BE2C (cell line): Measurements from ENCODE around the gene ELFN1.

Source experiments
- DNase-seq: peaks from one replicate; pipeline ENCODE4 v3.0.0-alpha.2; 2020
- H3K27me3 ChIP-seq: fragments of 250-450 bp; sonication (Bioruptor Pico); 2 replicates; pipeline ENCODE4 v1.5.1; 2020; ENCODE audit warnings: mild to moderate bottlenecking
- H3K36me3 ChIP-seq: fragments of 250-450 bp; sonication (Bioruptor Pico); 2 replicates; pipeline ENCODE4 v1.5.1; 2020; ENCODE audit warnings: mild to moderate bottlenecking
- H3K4me1 ChIP-seq: fragments of 250-450 bp; sonication (Bioruptor Pico); 2 replicates; pipeline ENCODE4 v1.5.1; 2020
- H3K4me3 ChIP-seq: 2 replicates; pipeline ENCODE4 v1.5.1; 2011; ENCODE audit warnings: low read depth, low read length
- H3K9me3 ChIP-seq: fragments of 250-450 bp; sonication (Bioruptor Pico); 2 replicates; pipeline ENCODE4 v1.5.1; 2020
- TF ChIP-seq, protein P1 (sequence below): IDR thresholded peaks from 2 replicates; pipeline ENCODE4 v1.5.1; 2012; ENCODE audit warnings: mild to moderate bottlenecking, low read depth, low read length

The ELFN1 gene

DNA sequence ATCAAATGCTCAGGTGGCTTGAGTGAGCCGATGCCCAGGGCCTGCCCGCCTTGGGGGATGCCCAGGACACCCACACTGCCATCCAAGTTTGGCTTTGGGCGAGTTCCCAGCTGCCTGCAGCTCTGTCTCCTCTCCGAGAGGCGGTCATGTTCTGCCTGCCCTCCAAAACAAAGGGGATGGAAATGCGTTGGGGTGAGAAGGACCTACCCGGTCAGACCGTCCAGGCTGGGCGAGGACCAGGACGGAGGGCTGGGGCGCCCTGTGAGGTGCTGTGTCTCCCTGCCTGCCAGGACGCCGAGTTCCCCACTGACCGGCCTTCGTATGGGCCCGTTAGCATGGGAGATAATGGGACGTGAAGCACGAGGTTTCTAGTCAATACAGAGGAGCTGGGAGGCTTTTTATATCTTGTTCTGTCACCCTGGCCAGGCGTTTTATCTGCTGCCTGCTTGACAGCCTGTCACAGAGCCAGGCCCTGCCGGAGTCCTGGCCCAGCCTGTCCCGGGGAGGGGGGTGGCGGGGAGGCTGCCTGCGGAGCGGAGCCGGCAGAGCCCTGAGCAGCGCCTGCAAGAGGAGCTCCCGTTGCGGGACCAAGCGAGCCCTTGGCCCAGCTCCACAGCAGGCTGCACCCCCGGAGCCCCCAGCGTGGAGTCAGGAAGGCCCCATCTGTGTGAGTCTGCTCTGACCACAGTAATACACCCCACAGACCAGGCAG, 22.0 kb upstream of the ELFN1 start:
- Histone ChIP-seq H3K4me1 (peaks cover 19% of the 10 kb centered on the region), H3K27me3 (peaks cover 28% of the 10 kb centered on the region), H3K9me3 (no peaks in the 10 kb centered on the region), H3K36me3 (no peaks in the 10 kb centered on the region), H3K4me3 (no peak overlapping the region)
- DNase-seq: peak; percentile 82
- TF ChIP-seq, protein P1, sequence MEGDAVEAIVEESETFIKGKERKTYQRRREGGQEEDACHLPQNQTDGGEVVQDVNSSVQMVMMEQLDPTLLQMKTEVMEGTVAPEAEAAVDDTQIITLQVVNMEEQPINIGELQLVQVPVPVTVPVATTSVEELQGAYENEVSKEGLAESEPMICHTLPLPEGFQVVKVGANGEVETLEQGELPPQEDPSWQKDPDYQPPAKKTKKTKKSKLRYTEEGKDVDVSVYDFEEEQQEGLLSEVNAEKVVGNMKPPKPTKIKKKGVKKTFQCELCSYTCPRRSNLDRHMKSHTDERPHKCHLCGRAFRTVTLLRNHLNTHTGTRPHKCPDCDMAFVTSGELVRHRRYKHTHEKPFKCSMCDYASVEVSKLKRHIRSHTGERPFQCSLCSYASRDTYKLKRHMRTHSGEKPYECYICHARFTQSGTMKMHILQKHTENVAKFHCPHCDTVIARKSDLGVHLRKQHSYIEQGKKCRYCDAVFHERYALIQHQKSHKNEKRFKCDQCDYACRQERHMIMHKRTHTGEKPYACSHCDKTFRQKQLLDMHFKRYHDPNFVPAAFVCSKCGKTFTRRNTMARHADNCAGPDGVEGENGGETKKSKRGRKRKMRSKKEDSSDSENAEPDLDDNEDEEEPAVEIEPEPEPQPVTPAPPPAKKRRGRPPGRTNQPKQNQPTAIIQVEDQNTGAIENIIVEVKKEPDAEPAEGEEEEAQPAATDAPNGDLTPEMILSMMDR: no peak

DNA sequence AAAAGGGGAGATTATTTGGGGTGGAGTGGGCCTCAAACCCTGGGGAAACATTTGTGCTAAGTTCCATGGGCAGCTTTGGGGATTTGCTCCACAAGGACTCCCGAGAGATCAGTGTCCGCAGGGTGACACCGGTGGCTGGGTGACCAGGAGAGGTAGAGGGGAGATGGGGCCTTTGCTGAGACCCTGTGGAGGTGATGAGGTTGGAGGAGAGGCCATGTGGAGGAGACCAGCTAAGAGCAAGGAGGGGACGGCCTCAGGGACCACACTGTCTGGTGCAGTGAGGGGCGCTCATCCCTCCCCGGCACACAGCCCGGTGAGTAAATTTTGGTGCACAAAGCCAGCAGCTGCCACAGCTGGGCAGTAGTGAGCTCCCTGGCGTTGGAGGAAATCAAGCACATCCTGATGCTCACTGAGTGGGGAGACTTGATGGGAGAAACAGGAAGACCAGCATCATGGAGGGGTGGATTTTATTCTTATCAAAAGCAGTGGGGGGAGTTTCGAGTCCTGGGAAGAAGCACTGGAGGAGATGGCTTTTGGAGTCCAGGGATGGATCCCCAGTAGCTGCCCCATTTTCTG, 20.2 kb upstream of the ELFN1 start:
- Histone ChIP-seq H3K9me3 (no peaks in the 10 kb centered on the region), H3K27me3 (peaks cover 28% of the 10 kb centered on the region), H3K4me3 (no peak overlapping the region), H3K4me1 (peaks cover 19% of the 10 kb centered on the region), H3K36me3 (no peaks in the 10 kb centered on the region)
- TF ChIP-seq, protein P1: no peak
- no peak for DNase-seq

DNA sequence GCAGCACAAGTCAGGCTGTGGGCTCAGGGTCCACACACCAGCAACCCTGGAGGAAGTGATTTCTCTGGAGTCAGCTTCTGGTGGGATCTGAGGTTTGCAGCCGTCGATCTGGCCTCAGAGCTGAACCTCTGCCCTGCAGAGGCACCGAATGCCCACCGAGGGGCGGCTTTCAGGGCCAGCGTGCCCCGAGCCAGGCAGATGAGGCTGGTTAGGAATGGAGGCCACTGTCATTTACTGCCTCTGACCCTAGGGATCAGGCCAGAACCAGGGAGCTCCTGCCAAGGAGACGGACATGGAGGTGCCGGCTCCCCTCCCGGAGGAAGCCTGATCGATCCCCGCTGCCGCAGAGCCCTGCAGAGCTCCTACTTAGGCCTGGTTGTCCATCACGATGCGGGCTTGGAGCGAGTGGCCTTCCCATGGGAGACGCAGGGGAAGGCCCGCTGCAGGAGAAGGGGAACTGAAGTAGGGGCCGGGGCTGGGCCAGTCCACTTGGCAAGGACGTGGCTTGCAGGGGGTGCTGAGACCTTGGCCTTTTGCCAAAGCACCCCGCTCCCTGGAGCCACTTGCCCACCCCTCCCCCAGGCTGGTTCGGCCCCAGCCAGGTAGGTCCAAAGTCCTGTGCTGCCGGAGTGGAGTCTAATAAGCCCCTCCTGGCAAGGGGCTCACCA, 19.6 kb upstream of the ELFN1 start:
- Histone ChIP-seq H3K4me3 (no peak overlapping the region), H3K4me1 (peaks cover 19% of the 10 kb centered on the region), H3K27me3 (peaks cover 28% of the 10 kb centered on the region), H3K36me3 (no peaks in the 10 kb centered on the region), H3K9me3 (no peaks in the 10 kb centered on the region)
- DNase-seq: peak; percentile 11
- TF ChIP-seq, protein P1: no peak

DNA sequence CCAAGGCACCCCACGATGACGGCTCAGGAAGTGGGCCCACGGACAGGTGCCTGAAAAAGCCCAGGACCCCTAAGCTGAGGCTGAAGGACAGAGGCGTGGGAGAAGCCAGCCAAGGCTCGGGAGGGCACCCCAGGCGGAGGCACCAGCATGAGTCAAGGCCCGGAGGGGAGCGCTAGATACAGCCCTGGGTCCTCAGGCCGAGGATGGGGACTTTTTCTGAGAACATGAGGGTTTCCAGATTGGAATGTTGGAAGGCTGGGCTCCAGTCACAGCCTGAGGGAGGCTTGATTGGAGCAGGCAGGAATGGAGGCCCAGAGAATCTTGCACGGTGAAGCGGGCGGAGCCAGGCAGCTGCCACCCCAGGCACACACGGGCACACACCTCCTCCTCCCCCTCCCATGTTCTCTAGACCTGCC, 19.0 kb upstream of the ELFN1 start:
- H3K36me3 ChIP-seq: no peaks in the 10 kb centered on the region
- DNase-seq: no peak
- TF ChIP-seq, protein P1: no peak
- no peak overlapping the region for H3K4me3 ChIP-seq
- peaks cover 19% of the 10 kb centered on the region for H3K4me1 ChIP-seq
- no peaks in the 10 kb centered on the region for H3K9me3 ChIP-seq
- H3K27me3 ChIP-seq: peaks cover 28% of the 10 kb centered on the region

DNA sequence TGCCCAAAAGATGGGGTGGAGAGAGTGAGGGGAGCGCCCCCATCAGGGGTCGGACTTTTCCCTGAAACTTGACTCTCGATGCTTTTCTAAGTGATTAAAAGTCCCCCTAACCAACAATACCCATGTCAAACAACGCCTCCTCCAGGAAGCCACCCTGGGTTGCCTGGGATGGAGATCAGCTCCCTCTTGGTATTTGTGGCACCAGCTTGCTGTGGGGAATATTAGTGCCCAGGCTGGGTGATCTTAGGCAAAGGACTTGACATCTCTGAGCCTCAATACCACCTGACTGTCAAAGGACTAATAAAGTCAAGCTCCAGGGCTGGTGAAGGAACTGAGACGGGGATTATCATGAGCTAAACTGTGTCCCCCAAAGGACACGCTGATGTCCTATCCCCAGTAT, 18.2 kb upstream of the ELFN1 start:
- H3K27me3 ChIP-seq: peaks cover 25% of the 10 kb centered on the region

More for the DNA sequence above, 18.2 kb upstream of the ELFN1 start:
- no peaks in the 10 kb centered on the region for H3K9me3 ChIP-seq
- H3K4me3 ChIP-seq: no peak overlapping the region
- TF ChIP-seq, protein P1: no peak
- no peak for DNase-seq
- no peaks in the 10 kb centered on the region for H3K36me3 ChIP-seq
- H3K4me1 ChIP-seq: peaks cover 17% of the 10 kb centered on the region
